GM12801 (cell line): ENCODE data around the gene ARPP19.

ENCODE experiments used
- CTCF ChIP-seq: IDR thresholded peaks from one replicate; pipeline ENCODE4 v1.5.1; 2011; ENCODE audit warnings: control low read depth; ENCODE audit not compliant: insufficient read length; ENCODE audit errors: extremely low read depth

Gene ARPP19

DNA sequence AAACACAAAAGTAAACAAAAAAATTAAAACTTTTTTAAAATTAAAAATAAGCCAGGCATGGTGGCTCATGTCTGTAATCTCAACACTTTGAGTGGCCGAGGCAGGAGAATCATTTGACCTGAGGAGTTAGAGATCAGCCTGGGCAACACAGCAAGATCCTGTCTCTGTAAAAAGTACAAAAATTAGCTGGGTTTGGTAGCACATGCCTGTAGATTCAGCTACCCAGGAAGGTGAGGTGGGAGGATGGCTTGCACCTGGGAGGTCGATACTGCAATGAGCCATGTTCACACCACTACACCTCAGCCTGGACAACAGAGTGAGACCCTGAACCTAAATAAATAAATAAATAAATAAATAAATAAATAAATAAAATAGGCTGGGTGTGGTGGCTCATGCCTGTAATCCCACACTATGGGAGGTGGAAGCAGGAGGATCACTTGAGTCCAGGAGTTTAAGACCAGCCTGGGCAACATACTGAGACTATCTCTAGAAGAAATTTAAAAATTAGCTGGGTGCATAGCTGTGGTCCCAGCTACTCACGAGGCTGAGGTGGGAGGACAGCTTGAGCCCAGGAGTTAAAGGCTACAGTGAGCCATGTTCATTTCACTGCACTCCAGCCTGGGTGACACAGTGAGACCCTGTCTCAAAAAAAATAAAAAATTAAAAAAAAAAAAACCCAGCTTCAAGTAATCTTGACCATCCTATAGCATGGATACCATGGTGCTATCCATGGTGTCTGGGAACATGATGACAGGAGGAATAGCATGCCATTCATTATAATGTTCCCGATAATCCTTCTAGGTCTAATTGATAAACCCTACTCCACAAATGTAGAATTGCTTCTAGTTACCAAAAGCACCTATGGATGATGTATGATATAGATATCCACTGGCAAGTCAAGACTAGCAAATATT lies 44.4 kb downstream of the ARPP19 start:
- no peak for TF ChIP-seq CTCF

- no peak for TF ChIP-seq CTCF
These were observed 45.2 kb downstream of the ARPP19 start for GRCh38 chr15:52523647-52524046.

GRCh38 chr15:52523192-52523591 lies 45.6 kb downstream of the ARPP19 start:
- TF ChIP-seq CTCF, result no peak

- no peak for TF ChIP-seq CTCF
These were observed 47.1 kb downstream of the ARPP19 start for GRCh38 chr15:52521682-52522081.

DNA sequence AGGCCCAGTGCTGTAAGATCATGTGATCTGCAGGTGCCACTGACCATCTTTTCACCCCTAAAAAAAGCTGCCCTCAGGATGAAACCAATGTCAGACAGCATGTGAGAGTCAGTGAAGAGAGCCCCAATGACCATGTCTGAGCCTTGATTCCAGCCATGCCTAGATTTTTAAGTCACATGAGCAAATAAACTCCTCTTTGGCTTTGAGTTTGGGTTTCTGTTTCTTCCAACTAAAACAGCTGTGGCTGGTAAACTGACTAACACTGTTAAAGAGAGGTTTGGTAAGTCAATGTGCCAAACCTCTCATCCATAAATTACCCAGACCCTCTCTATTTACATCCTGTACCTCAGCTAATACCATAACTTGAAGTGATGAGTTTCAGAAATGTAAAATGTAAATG lies 48.4 kb downstream of the ARPP19 start:
- TF ChIP-seq CTCF, result no peak

- TF ChIP-seq CTCF, result no peak
These were observed 50.1 kb downstream of the ARPP19 start for GRCh38 chr15:52518487-52519371.

- no peak for TF ChIP-seq CTCF
These were observed 51.8 kb downstream of the ARPP19 start for GRCh38 chr15:52517014-52517413.
